NCI-H2029 treated with DMSO at 0.1 percent for 48 hours (cell line): Measurements from ENCODE around the gene PSMD2.
"Not testable (repeated sequence)": the region's sequence is repeated elsewhere in the genome, so short reads cannot be mapped to it uniquely, and the experiment has no call there.

Experiments used
- DNase-seq: peaks from one replicate; lab custom pipeline; 2025; lab: John Stamatoyannopoulos, UW

The PSMD2 gene

GRCh38 chr3:184339451-184340135, 40.6 kb downstream of the PSMD2 start:
- DNase-seq = not testable (repeated sequence)

DNA sequence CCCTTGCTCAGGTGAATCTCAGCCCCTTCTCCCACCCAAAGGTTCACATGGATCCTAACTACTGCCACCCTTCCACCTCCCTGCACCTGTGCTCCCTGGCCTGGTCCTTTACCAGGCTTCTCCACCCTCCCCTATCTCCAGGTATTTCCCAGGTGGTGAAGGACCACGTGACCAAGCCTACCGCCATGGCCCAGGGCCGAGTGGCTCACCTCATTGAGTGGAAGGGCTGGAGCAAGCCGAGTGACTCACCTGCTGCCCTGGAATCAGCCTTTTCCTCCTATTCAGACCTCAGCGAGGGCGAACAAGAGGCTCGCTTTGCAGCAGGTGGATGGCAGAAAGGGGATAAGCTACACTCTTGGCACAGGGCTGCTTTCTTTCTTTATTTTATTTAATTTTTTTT, 42.9 kb downstream of the PSMD2 start:
- DNase-seq = peak; percentile 86

GRCh38 chr3:184343200-184343876, 44.3 kb downstream of the PSMD2 start:
- no peak for DNase-seq

DNA sequence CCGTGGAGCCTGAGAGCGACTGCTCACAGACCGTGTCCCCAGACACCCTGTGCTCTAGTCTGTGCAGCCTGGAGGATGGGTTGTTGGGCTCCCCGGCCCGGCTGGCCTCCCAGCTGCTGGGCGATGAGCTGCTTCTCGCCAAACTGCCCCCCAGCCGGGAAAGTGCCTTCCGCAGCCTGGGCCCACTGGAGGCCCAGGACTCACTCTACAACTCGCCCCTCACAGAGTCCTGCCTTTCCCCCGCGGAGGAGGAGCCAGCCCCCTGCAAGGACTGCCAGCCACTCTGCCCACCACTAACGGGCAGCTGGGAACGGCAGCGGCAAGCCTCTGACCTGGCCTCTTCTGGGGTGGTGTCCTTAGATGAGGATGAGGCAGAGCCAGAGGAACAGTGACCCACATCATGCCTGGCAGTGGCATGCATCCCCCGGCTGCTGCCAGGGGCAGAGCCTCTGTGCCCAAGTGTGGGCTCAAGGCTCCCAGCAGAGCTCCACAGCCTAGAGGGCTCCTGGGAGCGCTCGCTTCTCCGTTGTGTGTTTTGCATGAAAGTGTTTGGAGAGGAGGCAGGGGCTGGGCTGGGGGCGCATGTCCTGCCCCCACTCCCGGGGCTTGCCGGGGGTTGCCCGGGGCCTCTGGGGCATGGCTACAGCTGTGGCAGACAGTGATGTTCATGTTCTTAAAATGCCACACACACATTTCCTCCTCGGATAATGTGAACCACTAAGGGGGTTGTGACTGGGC, 45.7 kb downstream of the PSMD2 start:
- no peak for DNase-seq

DNA sequence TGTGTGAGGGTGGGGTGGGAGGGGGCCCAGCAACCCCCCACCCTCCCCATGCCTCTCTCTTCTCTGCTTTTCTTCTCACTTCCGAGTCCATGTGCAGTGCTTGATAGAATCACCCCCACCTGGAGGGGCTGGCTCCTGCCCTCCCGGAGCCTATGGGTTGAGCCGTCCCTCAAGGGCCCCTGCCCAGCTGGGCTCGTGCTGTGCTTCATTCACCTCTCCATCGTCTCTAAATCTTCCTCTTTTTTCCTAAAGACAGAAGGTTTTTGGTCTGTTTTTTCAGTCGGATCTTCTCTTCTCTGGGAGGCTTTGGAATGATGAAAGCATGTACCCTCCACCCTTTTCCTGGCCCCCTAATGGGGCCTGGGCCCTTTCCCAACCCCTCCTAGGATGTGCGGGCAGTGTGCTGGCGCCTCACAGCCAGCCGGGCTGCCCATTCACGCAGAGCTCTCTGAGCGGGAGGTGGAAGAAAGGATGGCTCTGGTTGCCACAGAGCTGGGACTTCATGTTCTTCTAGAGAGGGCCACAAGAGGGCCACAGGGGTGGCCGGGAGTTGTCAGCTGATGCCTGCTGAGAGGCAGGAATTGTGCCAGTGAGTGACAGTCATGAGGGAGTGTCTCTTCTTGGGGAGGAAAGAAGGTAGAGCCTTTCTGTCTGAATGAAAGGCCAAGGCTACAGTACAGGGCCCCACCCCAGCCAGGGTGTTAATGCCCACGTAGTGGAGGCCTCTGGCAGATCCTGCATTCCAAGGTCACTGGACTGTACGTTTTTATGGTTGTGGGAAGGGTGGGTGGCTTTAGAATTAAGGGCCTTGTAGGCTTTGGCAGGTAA, 46.5 kb downstream of the PSMD2 start:
- DNase-seq = peak; percentile 67

GRCh38 chr3:184346480-184347190, 47.6 kb downstream of the PSMD2 start:
- no peak for DNase-seq

GRCh38 chr3:184347321-184348056, 48.4 kb downstream of the PSMD2 start:
- no peak for DNase-seq

DNA sequence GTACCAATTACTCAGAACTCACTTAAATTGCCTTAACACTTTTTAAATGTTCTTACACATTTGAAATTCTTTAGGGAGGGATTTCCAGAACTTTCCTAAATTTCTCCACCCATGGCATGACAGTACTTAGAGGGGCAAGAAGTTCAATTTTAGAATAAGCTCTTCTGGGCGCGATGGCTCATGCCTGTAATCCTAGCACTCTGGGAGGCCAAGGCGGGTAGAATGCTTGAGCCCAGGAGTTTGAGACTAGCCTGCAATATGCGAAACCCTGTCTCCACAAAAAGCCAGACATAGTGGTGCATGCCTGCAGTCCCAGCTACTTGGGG, 49.0 kb downstream of the PSMD2 start:
- DNase-seq = no peak

DNA sequence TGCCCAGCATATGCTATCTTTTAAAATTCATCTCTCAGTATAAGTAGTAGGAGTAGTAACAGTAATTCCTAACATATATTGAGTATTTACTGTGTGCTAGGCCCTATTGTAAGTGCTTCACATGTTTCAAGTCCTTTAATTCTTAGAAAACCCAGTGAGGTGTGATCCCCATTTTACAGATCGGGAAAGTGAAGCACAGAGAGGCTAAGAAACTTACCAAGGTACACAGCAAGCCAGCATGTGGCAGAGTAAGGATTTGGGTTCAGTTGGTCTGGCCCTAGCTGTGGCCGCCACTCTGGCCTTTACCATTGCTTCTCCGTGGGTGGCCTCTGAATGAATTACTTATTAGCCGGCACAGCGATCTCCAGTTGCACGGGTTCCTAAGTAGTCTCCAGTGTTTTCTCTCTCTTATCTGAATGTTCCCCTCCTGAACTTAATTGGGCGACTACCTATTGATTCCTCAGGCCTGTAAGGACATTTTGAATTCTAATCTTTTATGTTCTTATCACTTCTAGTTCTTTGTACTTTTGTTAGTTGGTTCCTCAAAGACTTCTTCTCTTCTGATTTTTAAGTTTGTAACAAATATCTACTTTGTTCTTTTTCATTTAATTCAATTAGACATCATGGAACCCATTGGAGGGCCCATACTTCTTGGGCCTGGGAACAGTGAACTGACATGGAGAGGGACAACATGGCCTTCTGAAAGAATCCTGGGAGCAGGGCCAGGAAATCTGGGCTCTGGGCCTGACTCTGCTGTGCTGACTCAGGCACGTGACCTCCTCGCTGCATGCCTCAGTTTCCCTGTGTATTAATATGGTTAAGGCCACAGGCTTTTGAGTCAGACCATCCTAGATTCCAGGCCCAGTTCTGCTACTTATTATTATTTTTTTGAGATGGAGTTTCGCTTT, 50.8 kb downstream of the PSMD2 start:
- DNase-seq = no peak

DNA sequence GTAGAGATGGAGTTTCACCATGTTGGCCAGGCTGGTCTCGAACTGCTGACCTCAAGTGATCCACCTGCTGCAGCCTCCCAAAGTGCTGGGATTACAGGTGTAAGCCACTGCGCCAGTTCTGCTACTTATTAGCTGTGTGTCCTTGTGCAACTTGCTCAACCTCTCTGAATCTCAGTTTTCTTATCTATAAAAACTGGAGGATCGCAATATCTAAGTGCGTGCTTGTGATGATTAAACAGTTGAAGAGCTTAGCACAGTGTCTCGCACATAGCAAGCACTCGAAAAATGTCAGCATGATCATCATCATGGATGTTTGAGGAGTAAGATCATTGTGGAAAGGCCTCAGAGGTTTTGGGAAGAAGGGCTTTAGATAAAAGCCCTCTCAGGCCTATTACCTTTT, 51.6 kb downstream of the PSMD2 start:
- no peak for DNase-seq

DNA sequence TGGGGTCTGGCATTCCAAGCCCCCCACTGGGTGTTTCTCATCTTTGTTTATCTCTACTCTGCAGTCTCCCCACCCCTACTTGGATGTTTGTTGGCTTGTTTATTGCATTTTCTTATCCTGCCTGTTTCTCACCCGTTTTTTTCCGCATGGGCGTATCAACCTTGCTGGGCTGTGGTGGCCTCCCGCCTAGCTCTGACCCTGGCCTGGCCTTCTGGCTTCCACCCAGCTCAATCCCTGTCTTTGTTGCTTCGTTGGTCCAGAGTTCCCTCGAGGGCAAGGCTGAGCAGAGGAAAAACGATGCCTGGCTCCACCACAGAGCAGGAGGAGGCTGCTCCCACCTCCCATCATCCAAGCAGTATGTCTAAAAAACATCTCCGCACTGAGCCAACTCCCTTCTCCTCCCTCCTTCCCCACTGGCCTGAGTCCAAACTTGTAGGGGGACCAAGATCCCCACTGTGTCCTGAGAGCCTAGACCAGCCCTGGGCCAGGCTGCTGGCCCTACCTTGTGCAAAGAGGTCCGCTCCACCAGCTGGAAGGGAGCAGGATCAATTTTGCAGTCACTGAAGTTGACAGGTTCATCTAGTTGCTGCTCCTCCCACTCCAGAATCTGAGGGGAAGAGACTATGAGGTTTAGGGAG, 52.6 kb downstream of the PSMD2 start:
- DNase-seq = no peak

DNA sequence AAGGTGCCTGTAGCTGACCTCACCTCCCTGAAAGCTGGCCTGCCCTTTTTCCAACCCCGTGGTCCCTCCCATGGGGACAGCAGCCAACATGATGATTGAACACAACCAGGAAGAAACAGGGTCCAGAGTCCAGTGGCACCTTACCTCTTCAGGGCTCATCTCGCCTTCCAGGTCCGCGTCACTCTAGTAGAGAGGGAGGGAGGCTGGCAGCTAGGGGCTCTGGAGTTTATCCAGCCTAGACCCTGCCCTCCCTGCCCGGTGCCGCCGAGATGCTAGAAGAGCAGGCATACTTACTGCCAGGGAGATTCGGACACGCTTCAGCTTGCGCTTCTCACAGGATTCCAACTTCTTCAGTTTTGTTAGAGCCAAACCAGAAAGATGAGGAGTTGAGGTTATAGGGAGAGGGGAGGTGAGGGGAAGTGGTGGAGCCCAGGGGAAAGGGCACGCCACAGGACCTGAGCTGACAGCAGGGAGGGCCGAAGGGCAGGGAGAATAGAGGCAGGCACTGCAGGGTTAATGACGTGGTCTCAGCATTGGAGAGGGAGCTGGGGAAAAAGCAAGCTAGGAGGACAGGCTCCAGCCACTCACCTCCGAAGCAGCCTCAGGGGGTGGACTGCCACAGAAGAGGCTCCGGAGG, 53.2 kb downstream of the PSMD2 start:
- no peak for DNase-seq

DNA sequence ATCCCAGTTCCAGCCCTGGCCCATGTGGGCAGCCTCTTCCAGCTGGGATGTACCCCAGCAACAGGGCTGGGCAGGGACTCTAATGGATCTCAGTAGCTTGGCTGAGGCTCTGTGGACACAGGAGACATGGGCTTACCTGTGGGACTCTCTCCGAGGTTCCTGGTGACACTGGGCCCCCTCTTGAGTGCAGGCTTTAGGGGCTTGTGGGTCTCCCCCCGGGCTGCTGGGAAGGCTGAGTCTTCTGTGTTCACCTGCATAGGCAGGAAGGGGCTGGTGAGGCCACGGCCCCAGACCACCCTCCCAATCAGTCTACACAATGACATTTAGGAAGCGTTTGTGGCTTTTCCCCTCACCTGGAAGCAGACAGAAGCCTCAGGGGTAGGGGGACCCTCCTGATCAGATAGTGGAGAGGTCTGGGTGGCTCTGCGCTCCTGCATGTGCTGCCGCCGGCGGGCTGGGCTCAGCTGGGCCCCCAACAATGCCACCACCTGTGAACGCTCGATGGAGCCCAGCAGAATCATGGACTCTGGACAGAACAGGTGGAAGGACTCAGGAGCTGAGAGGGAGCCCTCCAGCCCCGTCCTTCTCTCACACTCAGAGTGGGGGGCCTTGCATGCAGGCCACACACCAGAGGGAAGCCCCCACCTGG, 54.0 kb downstream of the PSMD2 start:
- no peak for DNase-seq

DNA sequence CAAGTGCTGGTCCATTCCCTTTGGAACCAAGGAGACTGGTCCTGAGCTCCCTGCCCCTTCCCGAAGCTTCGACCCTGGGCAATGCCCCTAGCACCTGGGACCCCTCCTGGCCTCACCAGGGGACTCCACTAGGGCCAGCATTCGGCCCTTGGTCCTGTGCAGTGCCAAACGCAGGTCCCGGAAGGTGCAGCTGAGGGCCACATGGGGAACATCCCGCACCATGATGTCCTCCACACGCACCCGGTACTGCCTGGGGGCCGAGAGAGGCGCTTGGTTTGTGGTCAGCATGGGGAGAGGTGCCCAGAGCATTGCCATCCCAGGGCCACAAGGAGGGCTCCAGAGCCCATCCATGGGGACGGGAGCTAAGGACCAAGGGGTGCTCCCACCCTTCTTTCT, 54.5 kb downstream of the PSMD2 start:
- DNase-seq = no peak

DNA sequence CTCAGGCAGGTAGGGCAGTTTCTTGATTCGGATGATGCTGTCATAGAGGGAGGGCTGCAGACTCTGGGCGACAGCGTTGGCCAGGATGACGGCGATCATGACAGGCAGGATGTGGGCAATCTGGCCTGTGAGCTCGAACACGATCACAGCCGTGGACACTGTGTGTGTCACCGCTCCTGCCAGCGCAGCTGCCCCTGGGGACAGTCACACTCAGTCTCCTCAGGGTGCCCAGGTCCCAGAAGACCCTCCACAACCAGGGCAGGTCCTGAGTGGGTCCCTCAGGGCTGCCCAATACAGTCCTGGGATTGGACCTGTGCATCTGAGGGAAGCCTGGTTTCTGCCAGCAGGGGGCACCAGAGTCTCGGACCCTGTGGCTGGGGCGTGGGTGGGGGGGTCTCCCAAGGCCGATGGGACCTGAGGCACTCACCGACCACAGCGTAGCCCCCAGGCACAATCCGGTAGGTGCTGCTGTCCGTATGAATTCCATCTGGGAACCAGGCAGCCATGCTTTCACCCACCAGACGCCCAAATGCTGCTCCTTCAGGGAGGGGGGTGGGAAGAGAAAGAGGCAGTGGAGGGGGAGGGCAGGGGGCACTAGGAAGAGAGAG, 55.2 kb downstream of the PSMD2 start:
- no peak for DNase-seq

GRCh38 chr3:184354754-184355153, 55.7 kb downstream of the PSMD2 start:
- DNase-seq = no peak

DNA sequence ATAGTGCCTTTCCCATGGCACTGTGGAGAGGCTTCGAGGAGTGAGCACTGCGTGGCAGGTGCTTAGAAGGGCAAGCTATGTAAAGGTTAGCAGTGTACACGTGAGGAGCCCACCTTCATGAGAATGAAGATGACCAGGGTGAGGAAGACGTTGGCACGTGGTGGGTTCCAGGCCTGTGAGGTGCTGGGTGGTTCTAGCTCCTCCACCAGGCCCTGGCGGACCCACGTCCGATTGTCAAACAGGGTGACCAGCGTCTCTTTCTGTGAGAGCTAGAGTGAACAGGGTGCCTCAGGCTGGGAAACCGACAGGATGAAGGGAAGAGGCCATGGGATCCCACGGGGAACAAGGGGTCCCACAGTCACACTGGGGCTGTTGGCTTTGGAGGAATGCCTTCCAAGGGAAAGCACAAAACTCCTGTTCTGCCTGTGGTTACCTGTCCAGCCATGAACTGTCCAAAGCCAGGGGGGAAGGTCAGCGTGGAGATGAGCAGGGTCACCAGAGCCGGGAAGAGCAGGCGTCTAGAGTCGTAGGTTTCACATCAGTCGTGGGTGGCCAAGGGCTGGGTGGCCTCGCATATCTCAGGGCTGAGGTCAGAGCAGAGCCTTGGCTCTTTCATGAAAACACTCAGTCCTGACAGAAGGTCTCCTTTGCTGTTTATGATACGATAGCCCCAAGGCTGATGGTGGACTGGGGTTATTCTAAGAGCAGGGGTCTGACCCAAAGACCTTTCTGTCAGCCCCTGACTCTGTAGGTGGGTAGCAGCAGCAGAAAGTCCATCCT, 56.4 kb downstream of the PSMD2 start:
- no peak for DNase-seq
